ENCODE results near the gene DYNLRB1. TPM values are rescaled to one million over a fixed set of nuclear protein-coding genes. Genes with fewer than 3 reads are reported as not detected.

Gene DYNLRB1
- total RNA-seq, 4 donors from 2014 or later = 77.6 to 181 (median 135) TPM

DNA sequence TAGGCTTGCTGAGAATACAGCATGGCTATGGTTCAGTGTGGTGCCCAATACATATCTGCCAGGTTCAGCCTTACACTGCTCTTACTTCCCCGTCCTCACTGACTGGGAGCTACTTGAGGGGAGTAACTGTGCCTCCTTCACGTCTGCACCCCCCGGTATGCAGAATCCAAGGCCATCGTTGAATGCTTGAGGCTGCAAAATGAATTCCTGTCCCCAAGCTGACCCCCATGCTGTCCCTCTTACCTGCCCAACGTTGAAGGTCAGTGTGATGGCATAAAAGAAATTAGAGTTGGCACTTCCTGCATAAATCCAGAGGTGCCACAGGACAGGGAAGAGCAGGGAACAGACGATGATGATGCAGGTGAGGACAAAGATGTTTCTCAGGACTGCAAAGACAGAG lies 58.6 kb downstream of the DYNLRB1 start:
- Histone ChIP-seq H3K36me3 (peaks cover 0 to 10% (median 0%) of the 10 kb centered on the region in 3 donors), H3K27ac (no peak overlapping the region), H3K9me3 (no peaks in the 10 kb centered on the region), H3K4me3 (no peak overlapping the region), H3K4me1 (peaks cover 0 to 3% (median 0%) of the 10 kb centered on the region in 4 donors), H3K27me3 (no peaks in the 10 kb centered on the region)
- no peak for DNase-seq
- TF ChIP-seq POLR2A (IDR thresholded peaks at IDR 0.05) (no peak), CTCF (IDR thresholded peaks at IDR 0.05) (no peak)

DNA sequence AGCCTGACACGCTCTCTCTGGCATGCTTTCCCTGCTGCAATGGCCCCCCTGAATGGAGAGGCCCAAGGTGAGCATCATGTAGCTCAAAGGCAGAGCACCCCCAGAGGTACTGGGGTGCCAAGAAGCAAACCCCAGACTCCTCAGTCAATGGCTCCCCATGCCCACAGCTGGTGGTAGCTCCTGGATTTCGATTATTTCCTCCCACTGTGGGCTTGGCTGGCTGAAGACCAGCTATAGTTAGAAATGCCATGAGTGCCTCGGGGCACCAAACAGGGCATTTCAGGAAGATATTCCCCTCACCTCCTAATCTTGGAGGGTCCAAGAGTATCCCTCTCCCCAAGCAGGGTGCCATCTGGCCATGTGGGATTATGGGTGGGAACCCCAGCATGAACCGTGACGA lies 59.0 kb downstream of the DYNLRB1 start:
- Histone ChIP-seq H3K27ac (no peak overlapping the region), H3K4me3 (no peak overlapping the region), H3K27me3 (no peaks in the 10 kb centered on the region), H3K36me3 (peaks cover 0 to 10% (median 0%) of the 10 kb centered on the region in 3 donors), H3K9me3 (no peaks in the 10 kb centered on the region), H3K4me1 (peaks cover 0 to 7% (median 0%) of the 10 kb centered on the region in 4 donors)
- no peak for DNase-seq
- TF ChIP-seq CTCF (IDR thresholded peaks at IDR 0.05) (no peak), POLR2A (IDR thresholded peaks at IDR 0.05) (no peak)

DNA sequence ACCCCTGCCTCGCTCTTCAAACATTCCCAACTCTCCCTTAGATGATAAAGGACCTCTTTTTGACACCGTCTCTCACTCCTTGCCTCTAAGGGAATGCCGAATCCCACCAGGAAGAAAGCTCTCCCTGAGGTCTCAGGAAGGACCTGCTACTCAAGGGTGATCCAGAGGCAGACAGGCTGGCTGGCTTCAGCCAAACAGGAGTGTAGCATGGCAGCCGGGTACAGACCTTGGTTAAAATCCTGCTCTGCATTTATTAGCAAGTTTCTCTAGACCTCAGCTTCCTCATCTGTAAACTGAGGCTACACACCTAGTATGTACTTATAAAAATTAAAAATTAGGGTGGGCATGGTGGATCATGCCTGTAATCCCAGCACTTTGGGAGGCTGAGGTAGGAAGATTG lies 59.5 kb downstream of the DYNLRB1 start:
- H3K9me3 ChIP-seq = no peaks in the 10 kb centered on the region
- H3K4me3 ChIP-seq = no peak overlapping the region
- peaks cover 0 to 7% (median 2%) of the 10 kb centered on the region in 4 donors for H3K4me1 ChIP-seq
- TF ChIP-seq POLR2A (IDR thresholded peaks at IDR 0.05) (no peak), CTCF (IDR thresholded peaks at IDR 0.05) (no peak)
- no peak overlapping the region for H3K27ac ChIP-seq
- no peak for DNase-seq
- H3K36me3 ChIP-seq = peaks cover 0 to 10% (median 0%) of the 10 kb centered on the region in 3 donors
- no peaks in the 10 kb centered on the region for H3K27me3 ChIP-seq

DNA sequence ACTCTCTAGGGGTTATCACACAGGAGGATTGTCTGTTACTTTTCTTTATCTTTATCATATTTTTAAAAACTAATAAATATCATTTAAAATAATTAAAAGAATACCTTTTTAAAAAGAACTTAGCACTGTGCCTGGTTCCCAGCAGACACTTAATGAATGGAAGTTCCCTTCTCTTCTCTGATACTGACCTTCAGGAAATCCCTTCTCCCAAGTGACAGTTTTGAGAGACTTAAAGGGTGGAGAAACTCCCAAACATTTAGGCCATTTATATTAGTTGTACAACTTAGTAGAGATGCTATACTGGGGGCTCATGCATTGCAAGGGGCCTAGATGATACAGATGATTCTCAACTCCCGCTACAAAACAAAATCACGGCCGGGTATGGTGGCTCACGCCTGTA lies 60.8 kb downstream of the DYNLRB1 start:
- no peak overlapping the region for H3K4me3 ChIP-seq
- no peak for DNase-seq
- TF ChIP-seq POLR2A (IDR thresholded peaks at IDR 0.05) = no peak
- no peak for TF ChIP-seq CTCF (IDR thresholded peaks at IDR 0.05)
- H3K9me3 ChIP-seq = peaks cover 0 to 5% (median 0%) of the 10 kb centered on the region in 4 donors
- H3K27me3 ChIP-seq = no peaks in the 10 kb centered on the region
- H3K27ac ChIP-seq = no peak overlapping the region
- H3K4me1 ChIP-seq = peaks cover 0 to 15% (median 2%) of the 10 kb centered on the region in 4 donors
- peaks cover 0 to 10% (median 0%) of the 10 kb centered on the region in 3 donors for H3K36me3 ChIP-seq

DNA sequence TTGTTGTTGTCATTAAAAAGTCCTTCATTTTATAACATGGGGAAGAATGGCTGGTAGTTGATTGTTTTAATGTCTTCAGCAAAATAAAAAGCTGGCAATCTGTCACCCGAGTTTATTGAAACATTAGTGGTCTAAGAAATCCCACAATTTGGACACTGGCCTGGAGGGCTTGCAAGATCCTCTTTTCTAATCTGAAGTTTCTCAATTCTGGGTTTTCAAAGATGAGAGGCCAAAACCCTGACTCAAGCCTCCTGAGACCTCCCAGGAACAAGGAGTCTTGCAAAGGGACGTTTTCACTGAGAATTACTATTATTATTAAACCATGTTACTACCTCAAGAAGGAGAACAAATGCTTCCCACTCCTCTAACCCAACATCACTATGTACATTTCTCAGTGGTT lies 61.8 kb downstream of the DYNLRB1 start:
- Histone ChIP-seq H3K4me1 (peaks cover 0 to 22% (median 2%) of the 10 kb centered on the region in 4 donors), H3K27ac (no peak overlapping the region), H3K4me3 (no peak overlapping the region), H3K36me3 (peaks cover 0 to 10% (median 0%) of the 10 kb centered on the region in 3 donors), H3K27me3 (no peaks in the 10 kb centered on the region), H3K9me3 (peaks cover 0 to 5% (median 0%) of the 10 kb centered on the region in 4 donors)
- TF ChIP-seq CTCF (IDR thresholded peaks at IDR 0.05) (no peak), POLR2A (IDR thresholded peaks at IDR 0.05) (no peak)
- no peak for DNase-seq

DNA sequence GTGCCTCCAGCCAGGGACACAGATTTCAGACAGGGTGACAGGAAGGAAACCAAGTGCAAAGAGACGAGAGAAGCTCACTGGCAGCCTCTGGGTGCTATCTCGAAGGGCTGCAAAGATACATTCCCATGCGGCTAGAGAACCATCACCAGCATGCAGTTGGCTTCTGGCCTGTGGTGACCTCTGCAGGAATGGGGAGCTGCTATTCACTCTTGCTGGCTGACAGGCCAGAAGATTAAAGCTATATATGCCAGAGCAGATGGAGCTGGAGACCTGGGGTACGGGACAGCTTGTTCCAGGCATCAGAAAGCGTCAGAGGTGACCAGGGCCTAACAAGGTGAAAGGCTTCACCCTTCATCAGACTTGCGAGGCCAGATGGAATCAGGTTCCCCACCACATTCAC lies 62.3 kb downstream of the DYNLRB1 start:
- TF ChIP-seq CTCF (IDR thresholded peaks at IDR 0.05) (no peak), POLR2A (IDR thresholded peaks at IDR 0.05) (no peak)
- H3K9me3 ChIP-seq = peaks cover 0 to 5% (median 0%) of the 10 kb centered on the region in 4 donors
- no peak for DNase-seq
- no peak overlapping the region for H3K4me3 ChIP-seq
- H3K4me1 ChIP-seq = peaks cover 0 to 25% (median 2%) of the 10 kb centered on the region in 4 donors
- H3K27me3 ChIP-seq = no peaks in the 10 kb centered on the region
- H3K36me3 ChIP-seq = peaks cover 0 to 10% (median 0%) of the 10 kb centered on the region in 3 donors
- H3K27ac ChIP-seq = peak overlapping the region in 1 of 4 donors; percentile 26

Data from Peyer's patch (tissue), 4 donors.